ENCODE results near the gene DYNC1LI1. TPM values are rescaled to one million over a fixed set of nuclear protein-coding genes. Genes with fewer than 3 reads are reported as not detected.

The DYNC1LI1 gene
- total RNA-seq, 1 experiment from 2014 or later = 30.1 TPM

- no peak for DNase-seq
- Histone ChIP-seq H2AFZ (no peak overlapping the region), H3K4me1 (replicated peaks; ENCODE audit: insufficient read depth) (no peaks in the 10 kb centered on the region), H3K27ac (no peak overlapping the region), H3K79me2 (ENCODE audit: low read depth) (no peaks in the 10 kb centered on the region), H3F3A (ENCODE audit: insufficient read depth, low read depth) (no peaks in the 10 kb centered on the region), H3K27me3 (ENCODE audit: insufficient read depth, low read depth) (no peaks in the 10 kb centered on the region), H4K20me1 (ENCODE audit: insufficient read depth) (no peaks in the 10 kb centered on the region), H3K36me3 (ENCODE audit: low read depth) (no peaks in the 10 kb centered on the region), H3K9me3 (ENCODE audit: insufficient read depth, low read depth) (no peaks in the 10 kb centered on the region), H3K4me3 (no peak overlapping the region), H3K4me2 (no peak overlapping the region), H3K9me2 (ENCODE audit: insufficient read depth) (no peaks in the 10 kb centered on the region)
- BruUV-seq (replicated peaks) = no TSS peak
- POLR2A ChIA-PET (ENCODE audit: unreplicated experiment) = interaction anchor here (0.7 kb wide), 1 partner anchor 171 kb away, joined by 3 read pairs; no protein-coding TSS in a partner anchor
- intact Hi-C loops (cut with micrococcal nuclease; ENCODE audit: unreplicated experiment) = no loop called here
- CTCF ChIA-PET = no interaction called here
- no peak for TF ChIP-seq EZH2 (IDR thresholded peaks at IDR 0.05; ENCODE audit: low read depth)
- TF ChIP-seq, protein P1, sequence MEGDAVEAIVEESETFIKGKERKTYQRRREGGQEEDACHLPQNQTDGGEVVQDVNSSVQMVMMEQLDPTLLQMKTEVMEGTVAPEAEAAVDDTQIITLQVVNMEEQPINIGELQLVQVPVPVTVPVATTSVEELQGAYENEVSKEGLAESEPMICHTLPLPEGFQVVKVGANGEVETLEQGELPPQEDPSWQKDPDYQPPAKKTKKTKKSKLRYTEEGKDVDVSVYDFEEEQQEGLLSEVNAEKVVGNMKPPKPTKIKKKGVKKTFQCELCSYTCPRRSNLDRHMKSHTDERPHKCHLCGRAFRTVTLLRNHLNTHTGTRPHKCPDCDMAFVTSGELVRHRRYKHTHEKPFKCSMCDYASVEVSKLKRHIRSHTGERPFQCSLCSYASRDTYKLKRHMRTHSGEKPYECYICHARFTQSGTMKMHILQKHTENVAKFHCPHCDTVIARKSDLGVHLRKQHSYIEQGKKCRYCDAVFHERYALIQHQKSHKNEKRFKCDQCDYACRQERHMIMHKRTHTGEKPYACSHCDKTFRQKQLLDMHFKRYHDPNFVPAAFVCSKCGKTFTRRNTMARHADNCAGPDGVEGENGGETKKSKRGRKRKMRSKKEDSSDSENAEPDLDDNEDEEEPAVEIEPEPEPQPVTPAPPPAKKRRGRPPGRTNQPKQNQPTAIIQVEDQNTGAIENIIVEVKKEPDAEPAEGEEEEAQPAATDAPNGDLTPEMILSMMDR (conservative IDR thresholded peaks at IDR 0.05) = no peak
Measured at GRCh38 chr3:32577581-32578556, 7.2 kb upstream of the DYNC1LI1 start.

DNA sequence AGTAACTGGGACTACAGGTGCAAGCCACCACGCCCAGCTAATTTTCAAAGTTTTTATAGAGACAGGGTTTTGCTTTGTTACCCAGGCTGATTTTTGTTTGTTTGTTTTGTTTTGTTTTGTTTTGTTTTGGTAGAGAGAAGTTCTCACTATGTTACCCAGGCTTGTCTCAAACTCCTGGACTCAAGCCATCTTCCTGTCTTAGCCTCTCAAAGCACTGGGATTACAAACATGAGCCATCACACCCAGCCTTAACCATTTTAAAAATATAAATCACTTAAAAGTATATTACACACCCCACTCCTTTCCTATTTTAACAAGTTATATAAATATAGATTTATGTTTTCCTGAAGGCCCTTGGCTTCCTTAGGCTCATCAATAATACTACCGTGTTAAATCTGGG is 6.5 kb upstream of the DYNC1LI1 start:
- DNase-seq = no peak
- Histone ChIP-seq H3K9me2 (ENCODE audit: insufficient read depth) (no peaks in the 10 kb centered on the region), H3K79me2 (ENCODE audit: low read depth) (no peaks in the 10 kb centered on the region), H2AFZ (no peak overlapping the region), H3K36me3 (ENCODE audit: low read depth) (no peaks in the 10 kb centered on the region), H3K4me3 (no peak overlapping the region), H3K9me3 (ENCODE audit: insufficient read depth, low read depth) (no peaks in the 10 kb centered on the region), H3K4me1 (replicated peaks; ENCODE audit: insufficient read depth) (no peaks in the 10 kb centered on the region), H4K20me1 (ENCODE audit: insufficient read depth) (no peaks in the 10 kb centered on the region), H3K4me2 (no peak overlapping the region), H3F3A (ENCODE audit: insufficient read depth, low read depth) (no peaks in the 10 kb centered on the region), H3K27ac (no peak overlapping the region), H3K27me3 (ENCODE audit: insufficient read depth, low read depth) (no peaks in the 10 kb centered on the region)
- TF ChIP-seq, protein P1 (conservative IDR thresholded peaks at IDR 0.05) = no peak
- no peak for TF ChIP-seq EZH2 (IDR thresholded peaks at IDR 0.05; ENCODE audit: low read depth)
- no TSS peak for BruUV-seq (replicated peaks)
- intact Hi-C loops (cut with micrococcal nuclease; ENCODE audit: unreplicated experiment) = no loop called here
- ChIA-PET CTCF (no interaction called here), POLR2A (ENCODE audit: unreplicated experiment) (interaction anchor here (0.6 to 0.7 kb wide), 2 partner anchors 26 to 170 kb away, joined by 3 read pairs; no protein-coding TSS in a partner anchor)

DNA sequence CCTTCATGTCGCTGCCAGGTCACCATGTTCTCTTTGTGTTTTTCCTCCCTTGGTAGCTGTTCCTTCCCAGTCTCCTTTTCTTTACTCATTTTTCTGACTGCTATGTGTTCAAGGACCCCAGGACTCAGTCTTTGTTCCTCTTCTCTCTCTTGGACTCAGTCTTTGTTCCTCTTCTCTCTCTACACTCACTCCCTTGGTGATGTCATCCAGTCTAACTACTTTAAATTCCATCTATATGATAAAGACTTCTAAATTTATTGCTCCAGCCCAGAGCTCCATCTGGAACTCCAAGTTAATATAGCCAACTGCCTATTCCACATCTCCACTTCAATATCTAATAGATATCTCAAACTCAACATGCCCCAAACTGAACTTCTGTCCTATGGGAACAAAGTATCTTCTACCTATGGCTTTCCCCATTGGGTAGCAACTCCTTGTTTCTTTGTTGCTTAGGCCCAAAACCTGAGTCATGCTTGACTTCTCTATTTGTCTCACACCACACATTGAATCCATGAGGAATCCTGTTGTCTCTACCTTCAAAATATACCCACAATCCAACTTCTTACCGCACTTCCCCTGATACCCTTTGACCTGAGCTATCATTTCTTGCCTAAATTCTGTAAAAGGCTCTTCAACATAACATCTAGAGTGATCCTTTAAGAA is 4.9 kb upstream of the DYNC1LI1 start:
- ChIA-PET POLR2A (ENCODE audit: unreplicated experiment) (no interaction called here), CTCF (no interaction called here)
- Histone ChIP-seq H3F3A (ENCODE audit: insufficient read depth, low read depth) (no peaks in the 10 kb centered on the region), H3K4me3 (no peak overlapping the region), H3K36me3 (ENCODE audit: low read depth) (no peaks in the 10 kb centered on the region), H3K27me3 (ENCODE audit: insufficient read depth, low read depth) (no peaks in the 10 kb centered on the region), H3K27ac (no peak overlapping the region), H3K9me3 (ENCODE audit: insufficient read depth, low read depth) (no peaks in the 10 kb centered on the region), H3K79me2 (ENCODE audit: low read depth) (no peaks in the 10 kb centered on the region), H4K20me1 (ENCODE audit: insufficient read depth) (no peaks in the 10 kb centered on the region), H3K9me2 (ENCODE audit: insufficient read depth) (no peaks in the 10 kb centered on the region), H2AFZ (no peak overlapping the region), H3K4me1 (replicated peaks; ENCODE audit: insufficient read depth) (peaks cover 4% of the 10 kb centered on the region; the same call in 1 of the 2 replicates), H3K4me2 (no peak overlapping the region)
- no peak for TF ChIP-seq EZH2 (IDR thresholded peaks at IDR 0.05; ENCODE audit: low read depth)
- TF ChIP-seq, protein P1 (conservative IDR thresholded peaks at IDR 0.05) = no peak
- no peak for DNase-seq
- no TSS peak for BruUV-seq (replicated peaks)
- intact Hi-C loops (cut with micrococcal nuclease; ENCODE audit: unreplicated experiment) = no loop called here
